ENCODE measurements around the gene LMX1B.

Gene LMX1B

DNA sequence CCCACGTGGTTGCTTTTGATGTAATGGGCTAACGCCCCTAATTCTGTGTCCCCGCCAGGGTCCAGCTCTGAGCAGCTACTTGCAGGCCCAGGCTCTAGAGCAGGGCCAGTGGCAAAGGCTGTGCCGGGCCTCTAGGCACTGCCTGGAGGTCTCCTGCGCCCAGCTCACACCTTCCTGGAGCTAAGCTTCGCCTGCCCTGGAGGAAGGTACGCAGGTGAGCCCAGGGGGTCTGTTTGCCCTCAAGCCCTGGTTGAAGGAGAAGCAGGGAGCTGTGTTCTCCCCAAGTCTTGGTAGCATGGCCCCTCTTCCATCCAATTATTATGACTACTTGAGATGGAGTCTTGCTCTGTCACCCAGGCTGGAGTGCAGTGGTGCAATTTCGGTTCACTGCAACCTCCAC is 5.2 kb upstream of the LMX1B start:
- DNase-seq (ENCODE audit: extremely low spot score) = no peak
- ChIA-PET POLR2A (no interaction called here), CTCF (interaction anchor here (1.1 to 1.3 kb wide), 2 partner anchors 11 to 94 kb away, joined by 3 to 4 read pairs; no protein-coding TSS in a partner anchor)
- TF ChIP-seq, protein P1, sequence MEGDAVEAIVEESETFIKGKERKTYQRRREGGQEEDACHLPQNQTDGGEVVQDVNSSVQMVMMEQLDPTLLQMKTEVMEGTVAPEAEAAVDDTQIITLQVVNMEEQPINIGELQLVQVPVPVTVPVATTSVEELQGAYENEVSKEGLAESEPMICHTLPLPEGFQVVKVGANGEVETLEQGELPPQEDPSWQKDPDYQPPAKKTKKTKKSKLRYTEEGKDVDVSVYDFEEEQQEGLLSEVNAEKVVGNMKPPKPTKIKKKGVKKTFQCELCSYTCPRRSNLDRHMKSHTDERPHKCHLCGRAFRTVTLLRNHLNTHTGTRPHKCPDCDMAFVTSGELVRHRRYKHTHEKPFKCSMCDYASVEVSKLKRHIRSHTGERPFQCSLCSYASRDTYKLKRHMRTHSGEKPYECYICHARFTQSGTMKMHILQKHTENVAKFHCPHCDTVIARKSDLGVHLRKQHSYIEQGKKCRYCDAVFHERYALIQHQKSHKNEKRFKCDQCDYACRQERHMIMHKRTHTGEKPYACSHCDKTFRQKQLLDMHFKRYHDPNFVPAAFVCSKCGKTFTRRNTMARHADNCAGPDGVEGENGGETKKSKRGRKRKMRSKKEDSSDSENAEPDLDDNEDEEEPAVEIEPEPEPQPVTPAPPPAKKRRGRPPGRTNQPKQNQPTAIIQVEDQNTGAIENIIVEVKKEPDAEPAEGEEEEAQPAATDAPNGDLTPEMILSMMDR (IDR thresholded peaks at IDR 0.05; ENCODE audit: control extremely low read depth, extremely low read depth, low read depth, missing control alignments) = no peak

DNA sequence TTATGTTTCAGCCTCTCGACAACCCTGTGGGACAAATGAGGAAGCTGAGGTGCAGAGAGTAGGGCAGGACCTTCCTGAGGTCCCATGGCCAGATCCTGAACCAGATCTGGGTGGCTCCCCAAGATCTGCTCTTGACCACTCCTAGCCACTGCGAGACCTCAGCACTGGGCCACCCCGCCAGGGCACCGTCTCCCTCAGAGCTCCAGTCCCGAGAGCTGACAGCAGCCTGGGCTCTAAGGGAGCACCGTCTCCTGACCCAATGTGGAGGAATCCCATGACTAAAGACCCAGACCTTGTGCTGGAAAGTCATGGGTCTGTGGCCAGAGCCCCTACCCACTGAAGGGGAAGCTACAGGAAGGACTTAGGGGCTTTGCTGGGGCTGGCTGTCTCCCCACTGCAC is 4.5 kb upstream of the LMX1B start:
- POLR2A ChIA-PET = no interaction called here
- no peak for DNase-seq (ENCODE audit: extremely low spot score)
- CTCF ChIA-PET = interaction anchor here (1.1 to 1.3 kb wide), 2 partner anchors 81 to 94 kb away, joined by 3 to 4 read pairs; no protein-coding TSS in a partner anchor
- TF ChIP-seq, protein P1 (IDR thresholded peaks at IDR 0.05; ENCODE audit: control extremely low read depth, extremely low read depth, low read depth, missing control alignments) = no peak

GRCh38 chr9:126609711-126610388 is 3.9 kb upstream of the LMX1B start:
- POLR2A ChIA-PET = no interaction called here
- DNase-seq (ENCODE audit: extremely low spot score) = no peak
- CTCF ChIA-PET = interaction anchor here (0.8 to 1.1 kb wide), 2 partner anchors 81 to 172 kb away, joined by 3 read pairs; no protein-coding TSS in a partner anchor
- TF ChIP-seq, protein P1 (IDR thresholded peaks at IDR 0.05; ENCODE audit: control extremely low read depth, extremely low read depth, low read depth, missing control alignments) = no peak

- no peak for DNase-seq (ENCODE audit: extremely low spot score)
- POLR2A ChIA-PET = no interaction called here
- TF ChIP-seq, protein P1 (IDR thresholded peaks at IDR 0.05; ENCODE audit: control extremely low read depth, extremely low read depth, low read depth, missing control alignments) = no peak
- CTCF ChIA-PET = interaction anchor here (0.8 to 1.5 kb wide), 2 partner anchors 18 to 79 kb away, joined by 3 to 4 read pairs; no protein-coding TSS in a partner anchor
Observed at GRCh38 chr9:126611193-126611591, 2.5 kb upstream of the LMX1B start.

DNA sequence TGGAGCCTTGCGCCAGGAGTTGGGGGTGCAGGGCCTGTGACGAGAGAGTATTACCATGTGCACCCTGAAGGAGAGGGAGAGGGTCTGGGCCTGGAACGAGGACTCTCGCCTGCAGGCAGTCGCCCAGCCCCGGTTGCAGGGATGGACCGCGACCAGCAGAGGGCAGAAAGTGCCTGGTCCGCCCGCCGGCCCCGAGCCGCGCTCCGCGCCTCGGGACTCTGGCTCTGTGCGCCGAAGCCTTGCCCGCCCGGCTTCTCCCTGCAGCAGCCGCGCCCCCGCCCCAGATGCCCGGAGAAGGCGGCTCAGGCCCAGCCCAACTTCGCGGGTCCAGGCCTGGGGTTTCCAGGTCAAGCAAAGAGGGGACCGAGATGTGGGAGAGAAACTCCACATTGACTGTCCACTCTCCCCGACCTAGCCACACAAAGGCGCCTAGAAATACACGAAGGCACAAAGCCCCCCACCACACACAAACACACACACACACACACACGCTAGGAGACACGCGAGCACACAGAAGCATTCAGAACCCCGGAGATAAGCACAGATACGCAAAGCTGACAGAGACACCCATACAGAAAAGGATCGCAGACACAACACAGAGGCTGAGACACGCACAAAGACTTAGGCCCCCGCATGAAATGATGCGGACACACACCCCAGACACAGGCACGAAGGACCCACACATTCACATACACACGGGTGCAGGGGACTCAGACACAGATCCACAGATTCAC is 2.0 kb upstream of the LMX1B start:
- TF ChIP-seq, protein P1 (IDR thresholded peaks at IDR 0.05; ENCODE audit: control extremely low read depth, extremely low read depth, low read depth, missing control alignments) = peak; percentile 85
- DNase-seq (ENCODE audit: extremely low spot score) = peak; percentile 88
- ChIA-PET POLR2A (no interaction called here), CTCF (interaction anchor here (0.8 to 1.5 kb wide), 2 partner anchors 18 to 79 kb away, joined by 3 to 4 read pairs; no protein-coding TSS in a partner anchor)

GRCh38 chr9:126612326-126612812 is 1.4 kb upstream of the LMX1B start:
- CTCF ChIA-PET = no interaction called here
- POLR2A ChIA-PET = no interaction called here
- TF ChIP-seq, protein P1 (IDR thresholded peaks at IDR 0.05; ENCODE audit: control extremely low read depth, extremely low read depth, low read depth, missing control alignments) = no peak
- DNase-seq (ENCODE audit: extremely low spot score) = no peak

Data from GM10248 (cell line).